CD4-positive, alpha-beta T cell treated with Interleukin-10 for 1 hour (primary cell): ENCODE results near the gene ENC1.

Experiments used
- DNase-seq: peaks from one replicate; pipeline ENCODE4 v3.0.0-alpha.2; 2020

Gene ENC1

DNA sequence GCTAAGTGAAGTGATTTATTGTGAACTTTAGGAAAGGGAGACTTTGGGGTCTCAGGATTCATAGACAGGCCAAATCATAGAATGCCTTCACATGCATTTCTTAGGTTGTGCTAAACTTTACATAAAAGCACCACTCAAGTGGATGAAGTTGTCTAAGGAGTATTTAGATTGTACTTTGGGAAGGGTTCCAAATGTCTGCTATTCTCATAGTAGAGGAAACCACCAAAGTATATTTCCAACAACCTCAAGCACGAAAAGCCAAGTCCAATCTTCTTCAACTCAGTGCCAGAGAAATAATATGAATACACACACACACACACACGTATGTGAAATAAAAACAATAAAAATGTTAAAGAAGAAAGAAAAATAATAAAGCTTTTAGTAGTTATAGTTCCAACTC lies 41.8 kb downstream of the ENC1 start:
- DNase-seq = no peak

DNA sequence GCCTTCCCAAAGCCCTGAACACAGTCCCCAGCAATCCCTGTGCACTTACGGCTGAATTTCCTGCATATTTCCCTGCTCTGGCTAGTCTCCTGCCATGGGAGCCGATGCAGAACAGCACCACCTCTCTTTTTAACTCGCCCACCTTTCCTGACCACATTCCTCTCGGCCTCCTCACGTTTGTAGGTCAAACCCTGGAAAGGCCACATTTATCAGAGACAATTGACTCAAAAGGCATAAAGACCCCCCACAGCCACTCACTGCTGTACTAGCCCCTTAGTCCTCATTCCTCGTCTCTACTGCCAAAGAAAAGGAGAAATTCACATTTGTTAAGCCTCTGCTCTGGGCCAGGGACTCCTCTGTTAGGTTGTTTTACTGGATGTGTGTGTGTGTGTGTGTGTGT lies 43.6 kb downstream of the ENC1 start:
- no peak for DNase-seq

DNA sequence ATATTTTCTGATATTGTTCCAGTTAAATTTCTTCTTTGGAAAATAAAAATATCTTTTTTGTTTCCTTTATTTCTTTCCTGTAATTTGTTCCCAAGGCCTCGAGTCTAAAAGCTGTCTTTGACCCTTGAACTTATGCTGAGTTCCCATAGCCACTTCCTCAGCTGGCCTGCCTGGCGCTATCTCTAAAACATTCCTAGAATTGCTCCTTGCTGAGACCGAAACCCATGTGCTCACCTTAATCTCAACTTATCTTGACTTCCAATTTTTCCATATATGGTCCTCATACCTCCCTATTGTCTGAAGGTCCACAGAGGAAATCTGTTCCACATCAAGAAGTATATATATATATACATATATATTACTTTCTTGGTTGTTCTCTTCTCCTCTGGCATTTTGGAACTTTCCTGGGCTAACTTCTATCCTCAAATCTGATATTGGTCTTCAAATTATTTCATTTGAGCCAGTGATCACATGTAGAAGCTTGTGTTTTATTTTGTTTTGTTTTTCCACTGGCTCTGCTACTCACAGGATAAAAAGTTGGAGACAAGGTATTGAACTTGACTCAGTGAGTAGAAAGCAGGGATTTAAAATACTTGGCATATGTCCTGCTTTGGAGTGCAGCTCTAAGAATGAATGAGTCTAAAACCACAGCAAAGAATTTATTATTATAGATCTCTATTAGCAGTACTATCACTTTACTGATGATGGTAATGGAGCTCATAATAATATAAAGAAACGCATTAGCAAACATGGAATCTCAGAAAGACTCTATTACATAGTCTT lies 45.2 kb downstream of the ENC1 start:
- no peak for DNase-seq

DNA sequence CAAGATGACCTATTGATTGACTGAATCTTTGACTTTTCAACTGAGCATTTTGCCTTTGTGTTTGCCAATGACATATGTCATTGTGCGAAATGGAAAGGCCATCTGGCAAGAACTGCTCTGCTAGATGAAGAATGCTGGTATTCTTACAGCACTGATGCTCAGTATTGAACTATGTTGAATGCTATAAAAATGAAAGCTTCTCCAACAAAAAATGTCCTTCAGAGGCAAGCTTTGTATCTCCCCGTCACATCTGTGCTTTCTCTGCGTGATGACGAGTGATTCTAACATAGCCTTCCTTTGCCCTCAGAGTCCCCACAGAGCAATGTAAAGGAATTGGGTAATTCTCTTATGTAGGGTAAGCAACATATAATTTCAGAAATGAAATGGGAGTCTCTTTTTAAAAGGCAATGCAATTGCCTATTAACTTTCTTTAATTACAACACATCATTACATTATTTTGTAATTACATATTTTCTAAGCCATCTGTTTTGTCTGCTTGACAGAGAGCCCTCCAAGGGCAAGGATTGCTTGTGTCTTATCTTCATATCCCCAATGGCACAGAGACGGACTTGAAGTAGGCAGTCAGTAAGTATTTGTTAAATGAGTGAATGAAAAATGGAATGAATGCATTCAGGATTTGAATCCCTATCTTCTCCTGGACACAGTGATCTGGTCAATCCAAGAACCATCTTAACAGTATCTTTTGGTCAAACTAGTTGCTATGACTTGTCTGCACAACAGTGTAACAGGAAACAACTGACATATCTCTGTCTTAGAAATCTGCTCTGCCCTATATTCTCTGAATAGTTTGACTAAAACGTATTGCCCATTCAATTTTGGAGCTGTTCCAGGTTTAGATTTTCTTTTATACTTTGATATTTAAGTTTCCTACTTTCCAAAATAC lies 46.1 kb downstream of the ENC1 start:
- DNase-seq = no peak

DNA sequence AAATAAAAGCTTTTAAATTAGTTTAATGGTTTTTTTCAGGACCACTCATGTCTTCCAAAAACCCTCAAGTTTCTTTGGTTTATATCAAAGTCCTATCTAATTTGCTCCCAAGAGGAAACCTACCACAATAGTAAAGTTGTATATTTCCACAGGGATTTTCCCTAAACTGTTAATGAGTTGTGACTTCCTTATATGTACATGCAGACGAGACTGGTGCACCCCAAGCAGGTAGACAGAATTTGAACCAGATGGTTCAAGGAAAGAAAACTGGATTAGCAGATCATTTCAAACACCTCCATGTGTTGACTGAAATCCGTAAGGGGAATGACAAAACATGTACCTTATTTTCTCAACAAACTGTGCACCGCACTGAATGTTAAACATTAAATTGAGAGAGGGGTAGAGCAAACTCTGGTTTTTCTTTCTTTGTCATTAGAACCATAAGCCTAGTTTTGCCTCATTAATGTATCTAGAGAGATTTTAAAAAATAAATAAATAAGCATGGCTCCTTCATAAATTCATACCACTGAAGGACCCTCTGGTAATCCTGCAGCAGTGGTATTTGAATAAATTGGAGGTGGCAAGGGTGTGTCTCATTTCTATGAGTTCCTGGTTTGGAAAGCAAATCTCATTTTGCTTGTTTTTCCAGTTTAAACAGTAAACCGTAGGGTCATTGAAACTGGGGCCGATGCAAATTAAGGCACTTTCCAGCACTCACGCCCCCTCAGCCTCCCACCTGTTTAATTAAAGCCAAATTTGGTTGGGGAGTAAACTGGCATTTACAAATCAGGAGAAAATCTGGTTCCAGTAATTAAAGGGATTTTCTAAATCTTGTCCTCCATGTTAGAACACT lies 51.1 kb downstream of the ENC1 start:
- DNase-seq = no peak

DNA sequence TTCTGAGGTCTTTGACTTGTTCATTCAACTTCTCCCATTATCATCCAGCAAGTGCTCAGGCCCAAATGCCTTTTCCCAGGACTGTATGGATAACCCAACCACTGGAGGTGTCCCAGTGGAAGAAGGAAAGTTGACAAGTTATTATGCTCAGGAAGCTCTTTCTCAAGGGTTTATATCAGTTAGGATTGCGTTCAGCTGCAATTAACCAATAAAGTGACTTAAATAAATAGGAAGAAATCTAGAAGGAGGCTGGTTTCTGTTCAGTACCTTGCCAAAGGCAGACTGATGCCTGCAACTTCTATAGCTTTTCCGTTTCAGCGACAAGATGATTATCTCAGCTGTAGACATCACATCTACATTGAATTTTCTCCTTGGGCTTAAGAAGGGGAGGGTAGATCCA lies 52.1 kb downstream of the ENC1 start:
- DNase-seq = no peak

DNA sequence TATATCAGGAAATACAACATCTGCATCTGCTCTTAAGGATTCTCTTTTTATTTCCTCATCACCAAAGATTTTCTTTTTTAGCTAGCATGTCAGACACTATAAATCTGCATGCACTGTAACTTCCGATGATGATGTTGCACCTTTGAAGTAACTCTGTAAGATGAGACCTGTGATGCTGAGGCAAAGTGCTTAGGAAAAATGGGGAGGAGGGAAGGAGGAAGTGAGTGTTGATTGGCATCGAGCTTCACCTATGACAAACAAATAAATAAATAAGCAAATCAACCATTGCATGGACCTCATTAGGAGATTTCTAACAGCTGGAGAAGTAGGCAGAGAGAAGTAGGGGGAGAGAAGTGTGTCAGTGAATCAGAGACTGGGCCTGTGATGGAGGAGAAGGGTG lies 52.6 kb downstream of the ENC1 start:
- no peak for DNase-seq

DNA sequence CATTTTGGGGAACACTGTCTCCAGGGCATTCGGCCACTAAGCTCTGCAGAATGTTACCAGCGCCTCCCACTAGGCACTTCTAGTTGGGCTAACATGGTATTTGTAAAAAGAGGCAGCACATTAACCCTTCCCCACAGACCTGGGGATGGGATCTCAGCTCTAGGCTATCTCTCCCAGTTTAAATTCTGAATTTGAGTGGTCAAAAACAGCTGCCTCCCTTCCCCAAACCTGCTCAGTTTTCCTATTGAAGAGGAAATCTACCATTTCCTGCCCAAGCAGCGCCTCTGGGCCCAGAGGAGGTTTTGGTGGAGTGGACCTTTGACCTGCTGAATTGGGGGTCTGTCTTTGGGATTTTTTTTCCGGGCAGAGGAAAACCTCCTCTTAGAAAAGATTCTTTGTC lies 53.2 kb downstream of the ENC1 start:
- DNase-seq = no peak

DNA sequence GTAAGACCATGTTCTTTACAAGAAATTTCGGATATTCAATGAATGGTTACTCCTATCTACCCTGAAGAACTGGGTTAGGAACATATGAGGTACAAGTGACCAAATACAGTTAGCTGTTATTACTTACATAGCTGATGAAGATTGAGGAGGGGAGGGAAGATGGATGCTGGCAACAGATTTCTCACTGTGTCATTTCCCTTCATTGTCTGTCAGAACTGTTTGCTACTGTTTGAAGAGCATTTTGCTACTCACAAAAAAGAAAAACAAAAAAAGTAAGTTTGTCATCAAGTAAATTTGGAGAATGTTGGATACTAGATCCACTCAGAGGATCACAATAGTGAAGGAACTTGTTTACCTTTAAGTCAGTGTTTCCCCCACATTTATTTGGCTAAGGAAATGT lies 53.7 kb downstream of the ENC1 start:
- no peak for DNase-seq

DNA sequence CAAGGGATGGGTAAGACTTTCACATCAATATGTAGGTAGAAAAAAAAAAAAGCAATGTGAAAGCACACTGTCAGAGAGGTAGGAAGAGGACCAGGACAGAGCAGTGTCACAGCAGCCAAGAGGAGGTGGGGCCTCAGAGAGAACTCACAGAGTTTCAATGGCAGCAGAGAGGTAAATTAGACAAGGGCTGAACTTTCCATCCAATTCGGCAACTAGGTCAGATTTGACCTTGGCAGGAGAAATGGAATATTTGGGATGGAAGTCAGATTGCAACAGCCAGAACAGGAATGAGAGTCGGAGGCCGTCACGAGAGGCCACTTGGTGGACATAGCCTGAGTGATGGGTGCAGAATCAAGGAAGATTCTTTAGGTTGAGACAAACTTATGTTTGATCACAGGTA lies 57.7 kb downstream of the ENC1 start:
- no peak for DNase-seq

DNA sequence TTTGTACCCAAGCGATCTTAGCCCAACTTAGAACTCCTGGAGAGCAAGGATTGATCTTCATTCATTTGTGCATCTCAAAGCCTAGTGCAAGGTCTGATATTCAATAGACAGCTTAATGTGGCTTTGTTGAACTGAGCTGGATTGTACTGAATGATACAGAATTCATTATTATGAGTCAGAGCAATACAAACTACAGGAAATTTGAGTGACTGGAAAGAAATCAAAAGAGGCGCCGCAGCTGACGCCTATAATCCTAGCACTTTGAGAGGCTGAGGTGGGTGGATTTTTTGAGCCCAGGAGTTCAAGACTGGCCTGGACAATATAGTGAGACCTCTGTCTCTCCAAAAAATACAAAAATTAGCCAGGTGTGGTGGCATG lies 58.6 kb downstream of the ENC1 start:
- no peak for DNase-seq

DNA sequence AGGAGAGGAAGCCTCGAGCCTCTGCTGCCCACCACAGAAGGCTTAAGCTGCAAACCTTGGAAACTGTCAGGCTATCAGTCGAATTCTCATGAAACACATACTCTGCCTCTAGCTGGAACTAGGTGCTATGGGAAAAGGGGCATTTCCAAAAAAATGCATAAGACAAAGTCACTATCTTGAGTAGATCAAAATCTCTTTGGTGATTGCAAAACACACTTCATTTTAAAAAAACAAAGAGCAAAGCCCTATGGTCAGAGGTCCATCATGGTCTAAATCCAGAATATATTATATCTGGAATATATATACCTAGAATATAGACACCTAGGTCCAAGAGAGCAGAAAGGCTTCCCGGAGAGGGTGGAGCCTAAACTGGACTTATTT lies 59.8 kb downstream of the ENC1 start:
- DNase-seq = no peak

DNA sequence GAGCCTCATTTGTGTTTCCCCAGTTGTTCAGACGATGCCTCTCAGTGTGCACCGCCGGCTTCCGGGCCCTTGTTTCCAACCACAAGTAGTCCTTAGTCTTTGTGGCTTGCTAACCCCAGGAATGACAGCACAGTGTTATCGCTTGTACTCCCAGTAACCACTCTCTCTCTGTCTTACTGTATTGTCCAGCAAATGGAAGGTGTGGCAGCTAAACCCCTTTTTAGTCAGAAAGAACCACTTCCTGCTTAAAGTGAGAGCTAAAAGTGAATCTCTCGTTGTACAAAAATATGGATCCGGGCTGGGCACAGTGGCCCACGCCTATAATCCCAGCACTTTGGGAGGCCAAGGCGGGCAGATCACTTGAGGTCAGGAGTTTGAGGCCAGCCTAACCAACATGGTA lies 61.3 kb downstream of the ENC1 start:
- peak; percentile 53 for DNase-seq

DNA sequence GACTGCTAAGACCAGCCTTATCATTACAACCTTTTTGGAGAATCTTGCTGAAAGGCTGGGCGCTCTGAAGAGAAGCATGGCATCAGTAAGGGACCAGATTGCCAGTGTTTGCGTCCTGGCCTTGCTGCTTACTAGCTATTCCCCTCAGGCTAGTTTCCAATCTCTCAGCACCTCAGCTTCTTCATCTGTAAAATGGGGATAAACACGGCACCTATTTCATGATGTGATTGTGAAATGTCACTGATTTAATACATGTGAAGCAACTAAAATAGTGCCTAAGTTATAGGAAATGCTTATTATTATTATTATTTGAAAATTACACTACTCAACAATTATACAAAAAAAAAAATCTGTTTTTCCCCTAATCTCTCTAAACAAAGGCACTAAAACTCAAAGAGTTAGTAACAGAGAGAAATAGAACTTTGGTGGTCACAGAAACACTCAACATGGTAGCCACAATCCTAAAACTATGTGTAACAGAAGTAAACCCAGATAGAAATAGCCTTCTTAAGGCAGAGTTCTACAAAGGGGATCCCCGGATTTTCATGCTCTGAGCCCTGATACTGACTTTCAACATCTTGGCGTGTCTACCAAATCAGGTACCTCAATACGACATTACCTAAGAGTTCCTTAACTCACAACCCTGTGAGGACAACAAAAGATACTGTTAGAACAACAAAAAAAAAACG lies 62.0 kb downstream of the ENC1 start:
- no peak for DNase-seq
